A549 (cell line): ENCODE measurements around the gene CSGALNACT2.

Experiments used
- BHLHE40 ChIP-seq: IDR thresholded peaks from 2 replicates; pipeline ENCODE4 v1.6.1; 2012; ENCODE audit warnings: low read depth, low read length, inconsistent platforms
- CBX8 ChIP-seq: fragments of 200-600 bp; sonication (generic); IDR thresholded peaks from 2 replicates; pipeline ENCODE4 v1.6.1; 2016
- CHD4 ChIP-seq: fragments of 200-600 bp; sonication (generic); IDR thresholded peaks from 2 replicates; pipeline ENCODE4 v1.6.1; 2016; ENCODE audit warnings: antibody characterized with exemption, mild to moderate bottlenecking, borderline replicate concordance
- EHMT2 ChIP-seq: fragments of 200-600 bp; sonication (generic); IDR thresholded peaks from 2 replicates; pipeline ENCODE4 v1.6.1; 2016; ENCODE audit warnings: antibody characterized with exemption, low read depth, mild to moderate bottlenecking, moderate library complexity
- EP300 ChIP-seq, 2 experiments: fragments of >200 bp; sonication (Bioruptor Twin); formaldehyde crosslinking; IDR thresholded peaks; 2 replicates in 1 of 2; 3 replicates in 1 of 2; pipeline ENCODE4 v1.6.1; 2016 to 2017
- KDM1A ChIP-seq: fragments of 200-600 bp; sonication (generic); IDR thresholded peaks from 2 replicates; pipeline ENCODE4 v1.6.1; 2016; ENCODE audit warnings: low read depth, mild to moderate bottlenecking
- RCOR1 ChIP-seq: fragments of 150-350 bp; IDR thresholded peaks from 2 replicates; pipeline ENCODE4 v1.6.1; 2014; ENCODE audit warnings: antibody characterized with exemption, low read length, low read depth
- RFX5 ChIP-seq: fragments of 450-650 bp; IDR thresholded peaks from 2 replicates; pipeline ENCODE4 v1.7.1; 2014; ENCODE audit warnings: antibody characterized with exemption, mild to moderate bottlenecking, moderate library complexity
- ZFP36 ChIP-seq: fragments of 450-650 bp; IDR thresholded peaks from 2 replicates; pipeline ENCODE4 v1.6.1; 2014; ENCODE audit warnings: borderline replicate concordance; ENCODE audit not compliant: partially characterized antibody
- TF ChIP-seq, protein P1 (sequence below): fragments of >200 bp; sonication (Bioruptor Twin); formaldehyde crosslinking; IDR thresholded peaks from 3 replicates; pipeline ENCODE4 v1.5.1; 2016
- TF ChIP-seq, protein P2 (sequence below): IDR thresholded peaks from 2 replicates; pipeline ENCODE4 v1.6.1; 2012

DNA sequence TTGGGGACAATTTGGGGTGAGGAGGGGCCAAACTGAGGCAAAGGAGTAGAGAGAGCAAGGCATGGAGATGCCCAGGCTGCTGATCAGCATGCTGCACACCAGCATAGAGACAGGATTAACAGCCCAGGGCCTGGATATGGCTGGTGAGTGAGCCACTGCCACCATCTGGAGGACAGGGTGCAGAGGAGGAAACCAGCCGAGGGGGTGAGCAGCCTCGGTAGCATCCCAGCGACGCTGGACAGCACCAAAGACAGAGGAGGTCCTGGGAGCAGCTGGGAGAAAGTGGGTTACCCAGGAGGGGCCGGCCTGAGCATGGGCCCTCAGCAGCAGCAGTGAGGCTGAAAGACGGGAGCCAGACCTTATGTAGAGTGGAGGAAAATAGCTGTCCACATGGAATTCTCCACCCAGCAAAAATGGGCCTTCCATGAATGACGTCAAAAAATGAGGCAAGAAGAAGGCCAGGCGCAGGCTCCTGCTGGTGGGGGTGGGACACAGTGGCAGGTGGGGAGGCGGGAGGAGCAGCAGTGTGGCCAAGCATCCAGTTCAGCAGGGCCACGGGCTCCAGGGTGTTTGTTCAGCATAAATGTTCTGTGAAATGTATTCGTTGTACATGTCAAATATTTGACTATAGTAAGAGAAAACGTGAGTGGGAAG, 44.7 kb upstream of the CSGALNACT2 start:
- no peak for TF ChIP-seq ZFP36
- TF ChIP-seq, protein P1, sequence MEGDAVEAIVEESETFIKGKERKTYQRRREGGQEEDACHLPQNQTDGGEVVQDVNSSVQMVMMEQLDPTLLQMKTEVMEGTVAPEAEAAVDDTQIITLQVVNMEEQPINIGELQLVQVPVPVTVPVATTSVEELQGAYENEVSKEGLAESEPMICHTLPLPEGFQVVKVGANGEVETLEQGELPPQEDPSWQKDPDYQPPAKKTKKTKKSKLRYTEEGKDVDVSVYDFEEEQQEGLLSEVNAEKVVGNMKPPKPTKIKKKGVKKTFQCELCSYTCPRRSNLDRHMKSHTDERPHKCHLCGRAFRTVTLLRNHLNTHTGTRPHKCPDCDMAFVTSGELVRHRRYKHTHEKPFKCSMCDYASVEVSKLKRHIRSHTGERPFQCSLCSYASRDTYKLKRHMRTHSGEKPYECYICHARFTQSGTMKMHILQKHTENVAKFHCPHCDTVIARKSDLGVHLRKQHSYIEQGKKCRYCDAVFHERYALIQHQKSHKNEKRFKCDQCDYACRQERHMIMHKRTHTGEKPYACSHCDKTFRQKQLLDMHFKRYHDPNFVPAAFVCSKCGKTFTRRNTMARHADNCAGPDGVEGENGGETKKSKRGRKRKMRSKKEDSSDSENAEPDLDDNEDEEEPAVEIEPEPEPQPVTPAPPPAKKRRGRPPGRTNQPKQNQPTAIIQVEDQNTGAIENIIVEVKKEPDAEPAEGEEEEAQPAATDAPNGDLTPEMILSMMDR: no peak
- TF ChIP-seq, protein P2, sequence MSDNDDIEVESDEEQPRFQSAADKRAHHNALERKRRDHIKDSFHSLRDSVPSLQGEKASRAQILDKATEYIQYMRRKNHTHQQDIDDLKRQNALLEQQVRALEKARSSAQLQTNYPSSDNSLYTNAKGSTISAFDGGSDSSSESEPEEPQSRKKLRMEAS: no peak
- TF ChIP-seq KDM1A: no peak
- no peak for TF ChIP-seq RCOR1
- no peak for TF ChIP-seq EHMT2
- no peak for TF ChIP-seq RFX5
- TF ChIP-seq CBX8: no peak
- no peak for TF ChIP-seq CHD4
- TF ChIP-seq BHLHE40: no peak
- TF ChIP-seq EP300 (IDR thresholded peaks at IDR 0.05): no peak
